Osteoblast (primary cell): ENCODE data around the gene COBLL1. TPM values are rescaled to one million over a fixed set of nuclear protein-coding genes. Genes with fewer than 3 reads are reported as not detected.

Experiments
- DNase-seq: peaks from one replicate; pipeline ENCODE4 v3.0.0; 2011; ENCODE audit warnings: low spot score, mixed read lengths; ENCODE audit not compliant: insufficient read length; ENCODE audit errors: missing footprints
- H2AFZ ChIP-seq: 2 replicates; pipeline ENCODE4 v1.6.0; 2011; ENCODE audit warnings: mild to moderate bottlenecking, low read length
- H3K27ac ChIP-seq: 2 replicates; pipeline ENCODE4 v1.5.1; 2011; ENCODE audit warnings: mild to moderate bottlenecking, low read depth, low read length, moderate library complexity
- H3K27me3 ChIP-seq: 2 replicates; pipeline ENCODE4 v1.6.0; 2012; ENCODE audit warnings: mild to moderate bottlenecking, control low read depth, inconsistent platforms, low read length, moderate library complexity; ENCODE audit not compliant: insufficient read depth
- H3K36me3 ChIP-seq: 2 replicates; pipeline ENCODE4 v1.5.1; 2011; ENCODE audit warnings: mild to moderate bottlenecking, low read length, control low read depth, moderate library complexity; ENCODE audit not compliant: insufficient read depth
- H3K4me1 ChIP-seq: 2 replicates; pipeline ENCODE4 v1.5.1; 2011; ENCODE audit warnings: mild to moderate bottlenecking, low read length, control low read depth, moderate library complexity; ENCODE audit not compliant: insufficient read depth
- H3K4me2 ChIP-seq: 2 replicates; pipeline ENCODE4 v1.6.0; 2011; ENCODE audit warnings: mild to moderate bottlenecking, low read length; ENCODE audit not compliant: insufficient read depth
- H3K4me3 ChIP-seq: fragments of 200-600 bp; sonication (generic); 3 replicates; pipeline ENCODE4 v1.5.1; 2012; ENCODE audit warnings: mild to moderate bottlenecking, low read length, inconsistent platforms; ENCODE audit not compliant: insufficient read depth
- H3K79me2 ChIP-seq: 2 replicates; pipeline ENCODE4 v1.6.0; 2012; ENCODE audit warnings: mild to moderate bottlenecking, low read length, control low read depth, inconsistent platforms; ENCODE audit not compliant: insufficient read depth
- H3K9me3 ChIP-seq: 2 replicates; pipeline ENCODE4 v1.5.1; 2011; ENCODE audit warnings: low read depth, low read length, control low read depth
- H4K20me1 ChIP-seq: 2 replicates; pipeline ENCODE4 v1.6.0; 2012; ENCODE audit warnings: mild to moderate bottlenecking, low read length, control low read depth; ENCODE audit not compliant: insufficient read depth
- CTCF ChIP-seq: IDR thresholded peaks from 2 replicates; pipeline ENCODE4 v1.5.1; 2011; ENCODE audit warnings: mild to moderate bottlenecking, low read depth, low read length, moderate library complexity; ENCODE audit errors: extremely low read depth
- total RNA-seq: library from RNA; depleted of rRNA; stranded (reverse); fragments of >200 nt; gene quantifications from 2 replicates; pipeline ENCODE4 v1.2.3, GENCODE V29; 2012

COBLL1 gene
- total RNA-seq, 1 donor, result 10.9 TPM

- H3K27ac ChIP-seq, result no peak overlapping the region
- H3K4me1 ChIP-seq, result no peaks in the 10 kb centered on the region
- peak overlapping the region; percentile 15 for H2AFZ ChIP-seq
- no peaks in the 10 kb centered on the region for H4K20me1 ChIP-seq
- DNase-seq, result peak; percentile 10
- no peaks in the 10 kb centered on the region for H3K9me3 ChIP-seq
- no peak overlapping the region for H3K4me3 ChIP-seq
- no peaks in the 10 kb centered on the region for H3K27me3 ChIP-seq
- H3K4me2 ChIP-seq, result no peak overlapping the region
- no peak for TF ChIP-seq CTCF
- no peaks in the 10 kb centered on the region for H3K36me3 ChIP-seq
- H3K79me2 ChIP-seq, result no peaks in the 10 kb centered on the region
Observed at GRCh38 chr2:164882276-164882675, 40.7 kb upstream of the COBLL1 start.

GRCh38 chr2:164881524-164881923 is 39.9 kb upstream of the COBLL1 start:
- Histone ChIP-seq H2AFZ (no peak overlapping the region), H3K79me2 (no peaks in the 10 kb centered on the region)
- no peak for DNase-seq

GRCh38 chr2:164879901-164880535 is 38.4 kb upstream of the COBLL1 start:
- DNase-seq, result no peak
- no peak overlapping the region for H3K27ac ChIP-seq
- TF ChIP-seq CTCF, result no peak
- H3K36me3 ChIP-seq, result no peaks in the 10 kb centered on the region
- no peak overlapping the region for H2AFZ ChIP-seq
- H3K79me2 ChIP-seq, result no peaks in the 10 kb centered on the region
- H3K27me3 ChIP-seq, result no peaks in the 10 kb centered on the region
- no peaks in the 10 kb centered on the region for H3K9me3 ChIP-seq
- no peaks in the 10 kb centered on the region for H3K4me1 ChIP-seq
- H4K20me1 ChIP-seq, result no peaks in the 10 kb centered on the region
- H3K4me2 ChIP-seq, result no peak overlapping the region
- H3K4me3 ChIP-seq, result no peak overlapping the region

More at GRCh38 chr2:164881524-164881923, 39.9 kb upstream of the COBLL1 start:
- Histone ChIP-seq H4K20me1 (no peaks in the 10 kb centered on the region), H3K4me2 (no peak overlapping the region), H3K4me3 (no peak overlapping the region), H3K27ac (no peak overlapping the region), H3K9me3 (no peaks in the 10 kb centered on the region), H3K36me3 (no peaks in the 10 kb centered on the region), H3K4me1 (no peaks in the 10 kb centered on the region), H3K27me3 (no peaks in the 10 kb centered on the region)
- no peak for TF ChIP-seq CTCF

- Histone ChIP-seq H4K20me1 (no peaks in the 10 kb centered on the region), H3K4me3 (no peak overlapping the region), H3K36me3 (no peaks in the 10 kb centered on the region), H3K9me3 (no peaks in the 10 kb centered on the region), H3K79me2 (no peaks in the 10 kb centered on the region), H3K4me2 (no peak overlapping the region), H3K27ac (no peak overlapping the region), H3K4me1 (no peaks in the 10 kb centered on the region), H2AFZ (no peak overlapping the region), H3K27me3 (no peaks in the 10 kb centered on the region)
- TF ChIP-seq CTCF, result no peak
- DNase-seq, result no peak
Observed at GRCh38 chr2:164877927-164878326, 36.3 kb upstream of the COBLL1 start.
